ENCODE data around the gene PRPF19. TPM values are rescaled to one million over a fixed set of nuclear protein-coding genes. Genes with fewer than 3 reads are reported as not detected.

PRPF19 gene
- total RNA-seq, 1 experiment from 2014 or later = 128 TPM

GRCh38 chr11:60908803-60909202 lies 2.4 kb upstream of the PRPF19 start:
- no peak for TF ChIP-seq CTCF (IDR thresholded peaks at IDR 0.05; ENCODE audit: unreplicated experiment)
- Mint-ChIP-seq H3K27ac (ENCODE audit: unreplicated experiment) (no peak overlapping the region), H3K4me1 (ENCODE audit: low read depth, unreplicated experiment) (peaks cover 18% of the 10 kb centered on the region), H3K36me3 (ENCODE audit: insufficient read depth, unreplicated experiment) (peaks cover 28% of the 10 kb centered on the region), H3K4me3 (ENCODE audit: low read depth, unreplicated experiment) (no peak overlapping the region), H3K27me3 (ENCODE audit: unreplicated experiment) (peaks cover 51% of the 10 kb centered on the region), H3K9me3 (ENCODE audit: low read depth, unreplicated experiment) (no peaks in the 10 kb centered on the region)
- DNase-seq = no peak
- intact Hi-C loops (cut with micrococcal nuclease; ENCODE audit: unreplicated experiment) = no loop called here
- CTCF ChIA-PET = no interaction called here
- BruUV-seq (replicated peaks) = no TSS peak

- CTCF ChIA-PET = interaction anchor here (0.6 to 1.5 kb wide), 5 partner anchors 8 to 1039 kb away, joined by 3 to 10 read pairs (median 4); partner anchors contain the start of gene TMEM109
- no peak for TF ChIP-seq CTCF (IDR thresholded peaks at IDR 0.05; ENCODE audit: unreplicated experiment)
- H3K27ac Mint-ChIP-seq (ENCODE audit: unreplicated experiment) = peak overlapping the region; percentile 41
- no peak for DNase-seq
- H3K36me3 Mint-ChIP-seq (ENCODE audit: insufficient read depth, unreplicated experiment) = peaks cover 29% of the 10 kb centered on the region
- intact Hi-C loops (cut with micrococcal nuclease; ENCODE audit: unreplicated experiment) = no loop called here
- no TSS peak for BruUV-seq (replicated peaks)
- H3K9me3 Mint-ChIP-seq (ENCODE audit: low read depth, unreplicated experiment) = no peaks in the 10 kb centered on the region
- H3K27me3 Mint-ChIP-seq (ENCODE audit: unreplicated experiment) = peaks cover 31% of the 10 kb centered on the region
- H3K4me1 Mint-ChIP-seq (ENCODE audit: low read depth, unreplicated experiment) = peaks cover 21% of the 10 kb centered on the region
- H3K4me3 Mint-ChIP-seq (ENCODE audit: low read depth, unreplicated experiment) = peak overlapping the region; percentile 98
Observed at GRCh38 chr11:60905551-60906113, 753 bp downstream of the PRPF19 start.

- CTCF ChIA-PET = interaction anchor here (1.2 to 1.5 kb wide), 3 partner anchors 9 to 17 kb away, joined by 3 to 4 read pairs (median 4); partner anchors contain the start of gene TMEM109
- H3K4me3 Mint-ChIP-seq (ENCODE audit: low read depth, unreplicated experiment) = peak overlapping the region; percentile 98
- peaks cover 25% of the 10 kb centered on the region for H3K27me3 Mint-ChIP-seq (ENCODE audit: unreplicated experiment)
- peaks cover 21% of the 10 kb centered on the region for H3K4me1 Mint-ChIP-seq (ENCODE audit: low read depth, unreplicated experiment)
- no peak for DNase-seq
- peak overlapping the region; percentile 41 for H3K27ac Mint-ChIP-seq (ENCODE audit: unreplicated experiment)
- no peak for TF ChIP-seq CTCF (IDR thresholded peaks at IDR 0.05; ENCODE audit: unreplicated experiment)
- H3K9me3 Mint-ChIP-seq (ENCODE audit: low read depth, unreplicated experiment) = no peaks in the 10 kb centered on the region
- peaks cover 34% of the 10 kb centered on the region for H3K36me3 Mint-ChIP-seq (ENCODE audit: insufficient read depth, unreplicated experiment)
- TSS peak; percentile 64 for BruUV-seq (replicated peaks)
- intact Hi-C loops (cut with micrococcal nuclease; ENCODE audit: unreplicated experiment) = no loop called here
Observed at GRCh38 chr11:60905047-60905446, 1.3 kb downstream of the PRPF19 start.

GRCh38 chr11:60902625-60903024 lies 3.8 kb downstream of the PRPF19 start:
- CTCF ChIA-PET = no interaction called here
- TF ChIP-seq CTCF (IDR thresholded peaks at IDR 0.05; ENCODE audit: unreplicated experiment) = no peak
- H3K27me3 Mint-ChIP-seq (ENCODE audit: unreplicated experiment) = peaks cover 1% of the 10 kb centered on the region
- H3K4me3 Mint-ChIP-seq (ENCODE audit: low read depth, unreplicated experiment) = no peak overlapping the region
- H3K4me1 Mint-ChIP-seq (ENCODE audit: low read depth, unreplicated experiment) = peaks cover 21% of the 10 kb centered on the region
- no TSS peak for BruUV-seq (replicated peaks)
- intact Hi-C loops (cut with micrococcal nuclease; ENCODE audit: unreplicated experiment) = no loop called here
- H3K36me3 Mint-ChIP-seq (ENCODE audit: insufficient read depth, unreplicated experiment) = peaks cover 53% of the 10 kb centered on the region
- no peak overlapping the region for H3K27ac Mint-ChIP-seq (ENCODE audit: unreplicated experiment)
- no peaks in the 10 kb centered on the region for H3K9me3 Mint-ChIP-seq (ENCODE audit: low read depth, unreplicated experiment)
- no peak for DNase-seq
